Measurements from ENCODE around the gene TNFAIP6.
"Not testable (repeated sequence)": the region's sequence is repeated elsewhere in the genome, so short reads cannot be mapped to it uniquely, and the experiment has no call there.

TNFAIP6 gene

DNA sequence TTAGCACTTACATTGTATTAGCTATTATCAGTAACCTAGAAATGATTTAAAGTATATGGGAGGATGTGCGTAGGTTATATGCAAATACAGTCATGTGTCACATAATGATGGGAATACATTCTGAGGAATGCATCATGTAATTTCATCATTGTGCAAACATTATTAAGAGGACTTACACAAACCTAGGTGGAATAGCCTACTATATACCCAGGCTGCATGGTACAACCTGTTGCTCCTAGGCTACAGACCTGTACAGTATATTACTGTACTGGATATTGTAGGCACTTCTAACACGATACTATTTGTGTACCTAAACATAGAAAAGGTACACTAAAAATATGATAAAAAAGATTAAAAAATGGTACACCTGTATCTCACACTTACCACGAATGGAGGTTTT, 60.3 kb downstream of the TNFAIP6 start:
- DNase-seq = no peak

DNA sequence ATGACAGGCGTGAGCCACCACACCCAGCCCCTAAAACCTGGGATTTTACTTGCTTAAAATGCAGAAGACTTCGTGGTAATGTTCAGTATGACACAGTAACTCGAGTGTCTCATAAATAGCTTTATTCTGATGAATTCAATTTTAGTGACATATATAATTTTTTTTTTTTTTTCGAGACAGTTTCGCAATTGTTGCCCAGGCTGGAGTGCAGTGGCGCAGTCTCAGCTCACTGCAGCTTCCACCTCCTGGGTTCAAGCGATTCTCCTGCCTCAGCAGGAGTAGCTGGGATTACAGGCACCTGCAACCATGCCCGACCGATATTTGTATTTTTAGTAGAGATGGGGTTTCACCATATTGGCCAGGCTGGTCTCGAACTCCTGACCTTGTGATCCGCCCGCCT, 64.3 kb downstream of the TNFAIP6 start:
- DNase-seq = not testable (repeated sequence)

GRCh38 chr2:151422917-151423439, 65.6 kb downstream of the TNFAIP6 start:
- DNase-seq = no peak

- DNase-seq = no peak
These were observed 66.4 kb downstream of the TNFAIP6 start for GRCh38 chr2:151423760-151424159.
